GM18508 (cell line): ENCODE measurements around the gene RERE.

Experiments used
- ATAC-seq: cut with Tn5 transposase; IDR thresholded peaks from one replicate; pipeline ENCODE4 v1.9.1; 2021; ENCODE audit warnings: moderate number of reproducible peaks; ENCODE audit not compliant: insufficient read depth, unreplicated experiment

RERE gene

GRCh38 chr1:8652467-8653046 is 164.9 kb downstream of the RERE start:
- ATAC-seq = no peak

- ATAC-seq = no peak
These were observed 165.5 kb downstream of the RERE start for GRCh38 chr1:8651962-8652361.

GRCh38 chr1:8651236-8651890 is 166.1 kb downstream of the RERE start:
- no peak for ATAC-seq

- no peak for ATAC-seq
These were observed 167.6 kb downstream of the RERE start for GRCh38 chr1:8649875-8650274.

- ATAC-seq = no peak
These were observed 168.4 kb downstream of the RERE start for GRCh38 chr1:8649027-8649426.

- ATAC-seq = no peak
These were observed 170.4 kb downstream of the RERE start for GRCh38 chr1:8646996-8647395.

GRCh38 chr1:8646189-8646588 is 171.3 kb downstream of the RERE start:
- ATAC-seq = no peak

GRCh38 chr1:8643542-8644536 is 173.6 kb downstream of the RERE start:
- ATAC-seq = peak; percentile 52

- no peak for ATAC-seq
These were observed 175.3 kb downstream of the RERE start for GRCh38 chr1:8642114-8642513.

GRCh38 chr1:8641377-8641997 is 176.0 kb downstream of the RERE start:
- ATAC-seq = no peak

- ATAC-seq = no peak
These were observed 176.5 kb downstream of the RERE start for GRCh38 chr1:8640950-8641349.

- ATAC-seq = no peak
These were observed 178.3 kb downstream of the RERE start for GRCh38 chr1:8639148-8639547.

GRCh38 chr1:8633741-8634501 is 183.5 kb downstream of the RERE start:
- ATAC-seq = no peak

- no peak for ATAC-seq
These were observed 185.3 kb downstream of the RERE start for GRCh38 chr1:8632102-8632501.

GRCh38 chr1:8631163-8631562 is 186.3 kb downstream of the RERE start:
- ATAC-seq = no peak

- peak; percentile 61 for ATAC-seq
These were observed 188.0 kb downstream of the RERE start for GRCh38 chr1:8629241-8630091.

GRCh38 chr1:8628606-8629005 is 188.8 kb downstream of the RERE start:
- ATAC-seq = no peak

- ATAC-seq = no peak
These were observed 189.7 kb downstream of the RERE start for GRCh38 chr1:8627728-8628127.
